HT-29 (cell line): ENCODE results near the gene OLA1. TPM values are rescaled to one million over a fixed set of nuclear protein-coding genes. Genes with fewer than 3 reads are reported as not detected.

Experiments
- DNase-seq: peaks from one replicate; pipeline ENCODE4 v3.0.0-alpha.2; 2015; ENCODE audit warnings: low spot score
- small RNA-seq: library from RNA; depleted of rRNA; stranded (forward); fragments of <200 nt; gene quantifications from one replicate; pipeline ENCODE3, GENCODE V24; 2014
- total RNA-seq: library from RNA; depleted of rRNA; stranded (reverse); fragments of >200 nt; shearing (Covaris generic); gene quantifications from 2 replicates; pipeline ENCODE4 v1.2.3, GENCODE V29; 2014; rRNA removed

OLA1 gene
- total RNA-seq, 1 experiment from 2014 or later = 50.7 TPM

DNA sequence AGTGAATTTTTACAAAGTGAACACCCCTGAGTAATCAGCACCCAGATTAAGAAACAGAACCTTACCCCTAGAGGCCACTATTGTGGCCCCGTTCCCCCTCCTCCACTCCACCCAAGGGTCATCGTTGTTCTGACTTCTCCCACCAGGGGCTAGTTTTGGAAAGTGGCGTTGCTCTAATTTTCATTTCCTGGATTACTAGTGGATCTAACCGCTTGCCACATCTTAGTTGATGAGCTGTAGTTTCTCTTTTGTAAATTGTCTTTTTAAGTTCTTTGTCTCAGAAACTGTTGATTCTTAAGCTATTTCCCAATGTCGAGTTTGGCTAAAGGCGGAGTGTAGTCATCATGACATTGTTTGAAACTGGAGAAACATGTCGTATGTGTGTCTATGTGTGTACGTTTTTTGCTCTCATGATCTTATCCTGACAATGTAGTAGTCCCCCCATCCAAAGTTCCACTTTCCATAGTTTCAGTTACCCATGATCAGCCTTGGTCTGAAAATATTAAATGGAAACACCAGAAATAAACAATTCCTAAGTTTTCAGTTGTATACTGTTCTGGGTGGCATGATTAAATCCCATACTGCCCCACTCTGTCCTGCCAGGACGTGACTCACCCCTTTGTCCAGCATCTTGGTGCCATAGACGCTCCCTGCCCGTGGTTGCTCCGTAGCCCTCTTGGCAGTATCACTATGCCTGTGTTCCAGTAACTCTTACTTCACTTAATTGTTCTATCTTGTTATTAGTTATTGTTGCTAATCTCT, 212.2 kb downstream of the OLA1 start:
- no peak for DNase-seq

DNA sequence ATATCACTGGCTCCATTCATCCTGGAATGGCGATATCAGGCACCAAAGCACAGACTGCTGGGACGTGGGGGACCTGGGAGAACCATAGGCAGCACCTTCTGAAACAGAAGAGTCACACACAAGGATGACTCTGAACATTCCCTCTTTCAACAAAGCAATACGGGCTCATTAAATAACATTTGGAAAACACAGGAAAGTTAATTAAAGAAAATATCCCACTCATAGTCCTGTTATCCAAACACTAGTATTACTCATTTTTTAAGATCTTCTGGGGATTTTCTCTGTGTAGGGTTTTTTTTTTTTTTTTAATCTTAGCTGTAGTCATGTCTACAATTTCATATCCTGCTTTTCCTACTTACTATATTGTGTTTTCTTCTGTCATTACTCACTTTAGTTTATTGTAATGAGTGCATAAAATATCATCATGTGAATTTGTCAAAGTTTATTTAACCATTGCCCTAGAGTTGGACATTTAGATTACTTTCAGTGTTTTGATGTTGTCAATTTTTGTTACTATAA, 213.2 kb downstream of the OLA1 start:
- DNase-seq = no peak

DNA sequence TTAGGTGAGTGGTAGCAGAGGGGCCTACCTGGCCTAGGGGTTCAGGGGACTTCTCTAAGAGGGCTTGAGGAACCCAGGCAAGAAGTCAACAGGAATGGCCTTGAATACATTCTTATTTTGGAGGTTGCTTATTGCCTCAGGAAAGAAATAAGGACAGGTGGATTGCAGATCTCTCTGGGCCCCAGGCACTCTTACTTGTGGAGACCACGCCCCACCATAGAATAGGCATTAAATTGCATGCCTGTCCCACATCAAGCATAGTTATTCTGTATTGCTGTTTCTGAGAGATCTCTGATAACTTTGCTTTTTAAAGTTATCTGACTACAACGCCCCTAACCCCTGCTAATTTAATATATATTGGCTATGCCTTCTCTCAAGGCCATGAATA, 215.2 kb downstream of the OLA1 start:
- no peak for DNase-seq

DNA sequence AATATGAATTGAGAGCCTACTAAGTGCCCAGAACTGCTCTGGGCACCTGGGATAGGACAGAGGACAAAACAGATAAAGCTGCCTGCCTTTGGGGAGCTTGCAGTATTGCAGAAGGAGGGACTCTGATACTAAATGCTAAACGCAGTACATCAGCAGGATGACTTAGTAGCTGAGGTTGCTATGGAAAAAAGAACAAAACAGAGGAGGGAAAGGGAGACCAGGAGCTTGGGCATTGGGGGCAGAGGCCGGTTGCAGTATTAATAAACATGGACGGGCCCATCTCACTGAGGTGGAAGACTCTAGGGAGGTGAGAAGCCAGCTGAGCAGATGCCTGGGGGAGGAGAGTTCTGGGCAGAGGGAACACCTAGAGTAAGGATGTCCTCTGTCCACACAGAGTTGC, 217.1 kb downstream of the OLA1 start:
- no peak for DNase-seq

DNA sequence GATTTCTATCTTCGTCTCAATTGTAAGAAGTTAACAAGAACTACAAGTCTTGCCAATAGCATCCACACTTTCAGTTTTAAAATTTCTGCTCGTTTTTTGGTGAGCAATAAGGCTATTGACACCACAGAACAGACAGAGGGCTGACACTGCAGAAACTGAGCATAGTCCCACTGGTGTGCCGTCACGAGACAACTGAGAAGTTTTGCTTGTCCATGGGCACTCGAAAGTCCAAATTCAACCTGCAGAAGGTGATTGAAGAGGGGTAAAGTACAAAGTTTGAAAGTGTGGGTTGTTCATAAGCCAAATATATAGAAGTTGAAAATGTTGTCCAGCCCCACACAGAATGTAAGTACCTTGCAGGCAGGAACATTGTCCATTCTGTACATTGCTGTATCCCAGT, 219.4 kb downstream of the OLA1 start:
- DNase-seq = no peak

DNA sequence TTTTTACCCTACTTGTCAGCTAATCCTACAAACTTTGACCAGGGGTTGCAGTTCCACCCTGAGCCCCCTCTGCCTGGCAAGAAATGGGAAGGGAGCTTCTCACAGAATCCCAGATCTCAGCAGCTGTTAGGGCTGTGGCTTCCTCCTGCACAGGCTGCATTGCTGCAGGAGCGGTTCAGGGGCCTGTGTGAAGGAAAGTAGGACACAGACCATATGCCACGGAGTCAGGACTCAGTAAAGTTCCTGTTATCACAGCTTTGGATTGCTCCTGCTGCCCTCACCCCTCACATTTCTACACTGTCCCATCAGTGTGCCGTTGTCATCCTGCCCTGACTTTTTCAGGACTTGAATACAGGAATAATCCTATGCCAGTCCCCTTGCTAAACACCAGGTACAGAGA, 220.4 kb downstream of the OLA1 start:
- no peak for DNase-seq

DNA sequence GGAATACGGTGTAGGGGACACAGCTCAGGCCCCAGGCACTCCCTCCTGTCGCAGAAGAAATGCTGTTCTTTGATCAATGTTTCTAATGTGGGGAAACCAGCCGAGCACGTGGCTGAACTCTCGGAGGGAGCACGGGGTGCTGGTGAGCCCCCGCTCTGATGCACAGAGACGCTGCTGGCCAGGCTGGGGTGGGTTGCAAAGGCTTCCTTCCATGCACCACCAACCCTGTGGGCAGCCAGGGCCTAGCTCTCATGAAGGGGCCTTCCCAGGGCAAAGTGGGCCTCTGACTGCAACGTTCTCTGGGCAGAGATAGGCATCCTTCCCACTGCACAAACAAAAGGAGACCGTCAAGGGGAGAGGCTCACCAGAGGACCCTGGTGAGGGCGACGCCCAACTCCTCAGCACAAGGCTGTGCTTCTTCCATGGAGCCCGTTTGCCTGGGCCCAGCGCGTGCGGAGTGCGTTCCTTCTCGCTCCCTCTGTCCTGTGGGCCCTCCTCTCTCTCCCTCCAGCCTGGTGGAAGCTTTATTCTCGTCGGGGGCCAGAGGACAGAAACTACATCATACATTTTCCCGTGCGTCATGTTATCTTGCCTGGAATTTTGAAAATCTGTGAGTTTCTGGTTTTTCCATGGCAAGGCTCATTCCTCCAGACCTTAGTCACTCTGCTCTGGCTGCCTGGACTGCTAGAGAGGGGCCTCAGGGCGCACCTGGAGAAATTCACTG, 222.0 kb downstream of the OLA1 start:
- no peak for DNase-seq

DNA sequence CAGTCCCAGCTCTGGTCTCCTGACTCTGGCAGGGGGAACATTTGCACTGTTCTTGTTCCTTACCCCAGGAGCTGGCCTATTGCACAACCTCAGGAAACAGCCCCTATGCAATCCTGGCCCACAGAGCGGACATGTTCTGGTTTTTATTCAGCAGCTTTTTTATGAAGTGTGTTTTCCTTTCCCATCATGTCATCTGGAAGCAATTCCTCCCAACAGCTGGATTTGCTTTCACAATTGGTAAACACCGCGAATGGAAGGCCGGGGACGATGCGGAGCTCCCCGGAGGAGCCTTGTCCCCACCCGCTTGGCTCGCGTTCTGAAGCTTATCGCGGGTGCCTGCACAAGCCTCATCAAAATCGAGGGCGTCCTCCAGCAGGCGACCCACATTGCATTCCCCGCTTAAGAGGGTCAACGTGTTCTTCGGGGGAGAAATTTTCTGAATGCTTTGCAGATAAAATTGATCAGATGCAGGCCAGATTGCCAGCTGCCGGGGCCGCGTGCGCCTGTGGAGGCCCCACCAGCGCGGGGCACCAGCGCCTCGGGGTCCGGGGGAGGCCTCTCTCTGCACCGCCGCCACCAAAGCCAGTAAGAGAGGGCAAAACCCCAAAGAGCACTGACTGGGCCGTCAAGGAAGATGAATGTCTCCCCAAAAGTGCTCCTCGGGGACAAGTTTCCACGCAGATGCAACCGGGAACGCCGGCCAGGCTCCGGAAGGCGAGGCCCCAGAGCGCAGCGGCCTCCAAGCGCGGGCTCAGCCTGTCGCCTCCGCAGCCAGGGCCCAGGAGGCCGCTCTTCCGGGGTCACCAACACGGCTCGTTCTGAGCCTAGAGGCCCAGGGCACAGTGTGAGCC, 222.8 kb downstream of the OLA1 start:
- DNase-seq = no peak

DNA sequence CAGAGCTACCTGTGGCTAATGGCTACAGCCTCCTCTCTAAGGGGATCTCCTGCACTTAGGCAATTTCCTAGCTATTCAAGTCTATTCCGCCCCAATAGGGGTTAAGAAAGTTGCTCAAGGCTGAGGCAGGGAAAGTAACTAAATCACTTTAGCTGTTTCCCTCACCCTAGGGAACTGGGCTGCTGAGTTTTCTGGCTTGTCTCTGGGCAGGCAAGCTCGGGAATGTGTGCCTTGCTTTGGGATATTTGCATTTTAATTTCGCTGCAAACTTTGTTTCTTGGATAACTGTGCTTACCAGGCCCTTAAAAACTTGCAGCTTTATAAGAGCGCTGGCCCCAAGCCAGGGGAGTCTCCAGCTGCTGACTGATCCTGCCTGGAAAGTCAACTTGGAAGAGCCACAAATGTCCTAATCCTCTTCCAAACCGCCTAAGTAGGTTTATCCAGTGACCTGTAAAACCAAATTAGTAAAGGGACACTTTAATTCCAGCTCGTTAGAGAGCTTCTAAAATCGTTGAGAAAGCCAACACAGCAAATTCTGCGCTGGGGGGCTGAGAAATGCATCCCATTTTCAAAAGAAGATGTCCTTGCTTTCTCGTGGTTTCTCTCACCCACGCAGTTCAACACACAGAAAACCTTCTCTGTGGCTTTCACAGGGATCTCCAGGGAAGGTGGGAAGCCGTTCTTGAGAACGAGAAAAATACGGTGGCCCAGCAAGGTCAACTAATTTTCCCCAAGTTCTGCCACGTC, 223.6 kb downstream of the OLA1 start:
- no peak for DNase-seq

DNA sequence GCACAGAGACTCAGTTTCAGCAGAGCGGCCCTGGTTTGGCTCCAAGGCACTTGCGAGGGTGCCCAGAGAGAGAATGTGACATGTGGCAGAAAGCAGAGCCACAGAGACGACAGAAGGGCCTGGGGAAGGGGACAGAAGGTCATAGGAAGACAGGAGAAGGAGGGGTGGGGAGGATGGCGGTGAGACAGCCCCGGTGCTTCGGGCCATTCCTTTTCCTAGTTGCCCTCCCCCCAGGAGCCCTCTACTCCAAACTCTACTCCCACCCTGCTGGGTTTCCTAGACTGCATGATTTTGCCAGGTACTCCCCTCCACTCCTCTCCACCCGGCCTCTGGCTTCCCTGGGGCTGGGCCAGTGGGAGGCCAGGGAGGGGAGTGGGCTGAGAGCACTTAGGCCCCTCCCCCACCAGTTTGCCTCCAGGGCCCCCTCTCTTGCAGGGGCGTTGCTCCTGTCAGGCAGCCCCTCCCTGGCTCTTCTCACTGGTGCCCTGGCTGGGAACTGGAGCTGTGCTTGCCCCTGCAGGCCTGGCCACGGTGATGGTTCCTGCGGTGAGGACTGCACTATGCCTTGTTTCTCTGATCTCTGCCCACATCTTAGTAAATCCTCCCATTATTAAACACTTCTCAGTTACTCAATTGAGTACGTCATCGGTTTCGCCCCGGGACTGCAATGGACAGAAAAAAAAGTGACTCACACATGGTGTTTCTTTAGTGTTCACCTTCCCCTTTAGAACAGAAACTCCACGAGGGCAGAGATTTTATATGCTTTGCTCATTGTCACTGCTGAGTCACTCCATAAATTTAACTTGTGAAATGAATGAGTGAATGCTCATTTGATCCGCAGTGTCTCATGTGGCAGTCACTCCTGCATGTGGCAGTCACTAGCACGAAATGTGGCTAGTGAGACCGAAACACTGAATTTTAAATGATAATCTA, 224.5 kb downstream of the OLA1 start:
- DNase-seq = no peak

Small RNAs within 50 kb of the gene (small RNA-seq; reads per million reads assigned to genes)
- gene RF00019 = not detected

Other genes starting within 250 kb of the OLA1 start
- gene SP9, start 86.4 kb upstream of the OLA1 start, total RNA-seq = not detected in 2 replicates
- gene SCRN3, start 147.2 kb upstream of the OLA1 start, total RNA-seq = 3.2 and 12.0 TPM in 2 replicates
- not detected in 2 replicates for gene GPR155, start 238.5 kb upstream of the OLA1 start, total RNA-seq